Thyroid gland (tissue), 4 donors: ENCODE data around the gene ZMPSTE24. TPM values are rescaled to one million over a fixed set of nuclear protein-coding genes. Genes with fewer than 3 reads are reported as not detected.

Experiments used
- DNase-seq, 2 donors: peaks; one replicate each; pipeline ENCODE4 v3.0.0-alpha.2; 2019
- H3K27ac ChIP-seq, 3 donors: fragments of 200-600 bp; sonication (generic); 1 replicate in 2 of 3; 2 replicates in 1 of 3; pipeline ENCODE4 v1.5.1; 2016 to 2019; ENCODE audit warnings: mild to moderate bottlenecking in 1 of 3, moderate library complexity in 1 of 3
- H3K27me3 ChIP-seq: fragments of 200-600 bp; sonication (generic); one replicate; pipeline ENCODE4 v1.5.1; 2019
- H3K36me3 ChIP-seq, 2 donors: fragments of 200-600 bp; sonication (generic); one replicate each; pipeline ENCODE4 v1.5.1; 2016 to 2019
- H3K4me1 ChIP-seq, 2 donors: fragments of 200-600 bp; sonication (generic); one replicate each; pipeline ENCODE4 v1.5.1; 2017 to 2019
- H3K4me3 ChIP-seq, 3 donors: fragments of 200-600 bp; sonication (generic); replicated peaks in 1 of 3; 1 replicate in 2 of 3; 2 replicates in 1 of 3; pipeline ENCODE4 v1.5.1; 2016; ENCODE audit warnings: mild to moderate bottlenecking in 1 of 3
- H3K9me3 ChIP-seq: fragments of 200-600 bp; sonication (generic); one replicate; pipeline ENCODE4 v1.5.1; 2017
- POLR2A ChIP-seq, 2 donors: fragments of 450-650 bp; IDR thresholded peaks; one replicate each; pipeline ENCODE4 v1.6.1; 2017; ENCODE audit warnings: antibody characterized with exemption in 2 of 2, mild to moderate bottlenecking in 2 of 2, moderate library complexity in 1 of 2
- WGBS, 2 donors: methylation state at CpG; one replicate each; pipeline ENCODE4 v1.1.5; 2017; 5-methylcytosine and 5-hydroxymethylcytosine counted together
- intact Hi-C: fragments of 100-400 bp; cut with DNase I; formaldehyde crosslinking; loops from one replicate; pipeline ENCODE4 v1.15.1; 2023
- total RNA-seq, 4 donors: library from RNA; depleted of rRNA; stranded (reverse); fragments of >200 nt; gene quantifications; one replicate each; pipeline ENCODE4 v1.2.3, GENCODE V29; 2016
- TF ChIP-seq, protein P1 (sequence below), 6 experiments: fragments of 200-600 bp in 3 of 6; fragments of 450-650 bp in 3 of 6; sonication (generic) in 3 of 6; IDR thresholded peaks; one replicate each; pipeline ENCODE4 v1.5.1; 2016 to 2019; ENCODE audit warnings: antibody characterized with exemption in 6 of 6, mild to moderate bottlenecking in 2 of 6, inconsistent platforms in 1 of 6, moderate library complexity in 1 of 6

The ZMPSTE24 gene
- total RNA-seq, 4 donors from 2014 or later: 45.1 to 61.7 (median 56.7) TPM

- no peak for TF ChIP-seq POLR2A (IDR thresholded peaks at IDR 0.05)
- TF ChIP-seq, protein P1, sequence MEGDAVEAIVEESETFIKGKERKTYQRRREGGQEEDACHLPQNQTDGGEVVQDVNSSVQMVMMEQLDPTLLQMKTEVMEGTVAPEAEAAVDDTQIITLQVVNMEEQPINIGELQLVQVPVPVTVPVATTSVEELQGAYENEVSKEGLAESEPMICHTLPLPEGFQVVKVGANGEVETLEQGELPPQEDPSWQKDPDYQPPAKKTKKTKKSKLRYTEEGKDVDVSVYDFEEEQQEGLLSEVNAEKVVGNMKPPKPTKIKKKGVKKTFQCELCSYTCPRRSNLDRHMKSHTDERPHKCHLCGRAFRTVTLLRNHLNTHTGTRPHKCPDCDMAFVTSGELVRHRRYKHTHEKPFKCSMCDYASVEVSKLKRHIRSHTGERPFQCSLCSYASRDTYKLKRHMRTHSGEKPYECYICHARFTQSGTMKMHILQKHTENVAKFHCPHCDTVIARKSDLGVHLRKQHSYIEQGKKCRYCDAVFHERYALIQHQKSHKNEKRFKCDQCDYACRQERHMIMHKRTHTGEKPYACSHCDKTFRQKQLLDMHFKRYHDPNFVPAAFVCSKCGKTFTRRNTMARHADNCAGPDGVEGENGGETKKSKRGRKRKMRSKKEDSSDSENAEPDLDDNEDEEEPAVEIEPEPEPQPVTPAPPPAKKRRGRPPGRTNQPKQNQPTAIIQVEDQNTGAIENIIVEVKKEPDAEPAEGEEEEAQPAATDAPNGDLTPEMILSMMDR (IDR thresholded peaks at IDR 0.05): no peak
- peaks cover 20 to 34% of the 10 kb centered on the region in 2 donors for H3K36me3 ChIP-seq
These were observed 15.6 kb downstream of the ZMPSTE24 start for GRCh38 chr1:40273547-40274166.

GRCh38 chr1:40274331-40274730, 16.3 kb downstream of the ZMPSTE24 start:
- Histone ChIP-seq H3K27me3 (no peaks in the 10 kb centered on the region), H3K27ac (no peak overlapping the region), H3K9me3 (no peaks in the 10 kb centered on the region), H3K4me1 (no peaks in the 10 kb centered on the region), H3K36me3 (peaks cover 18 to 30% of the 10 kb centered on the region in 2 donors), H3K4me3 (no peak overlapping the region)
- WGBS, 2 donors: 95 to 96% methylated on average over 2 of the region's 2 CpGs
- no peak for DNase-seq
- intact Hi-C loops: no loop called here
- TF ChIP-seq, protein P1 (IDR thresholded peaks at IDR 0.05): no peak
- no peak for TF ChIP-seq POLR2A (IDR thresholded peaks at IDR 0.05)

More at GRCh38 chr1:40273547-40274166, 15.6 kb downstream of the ZMPSTE24 start:
- WGBS, 2 donors: 92 to 97% methylated on average over 4 of the region's 4 CpGs
- no peaks in the 10 kb centered on the region for H3K4me1 ChIP-seq
- no peaks in the 10 kb centered on the region for H3K9me3 ChIP-seq
- no peak overlapping the region for H3K27ac ChIP-seq
- H3K4me3 ChIP-seq: no peak overlapping the region
- no peak for DNase-seq
- intact Hi-C loops: no loop called here
- no peaks in the 10 kb centered on the region for H3K27me3 ChIP-seq

DNA sequence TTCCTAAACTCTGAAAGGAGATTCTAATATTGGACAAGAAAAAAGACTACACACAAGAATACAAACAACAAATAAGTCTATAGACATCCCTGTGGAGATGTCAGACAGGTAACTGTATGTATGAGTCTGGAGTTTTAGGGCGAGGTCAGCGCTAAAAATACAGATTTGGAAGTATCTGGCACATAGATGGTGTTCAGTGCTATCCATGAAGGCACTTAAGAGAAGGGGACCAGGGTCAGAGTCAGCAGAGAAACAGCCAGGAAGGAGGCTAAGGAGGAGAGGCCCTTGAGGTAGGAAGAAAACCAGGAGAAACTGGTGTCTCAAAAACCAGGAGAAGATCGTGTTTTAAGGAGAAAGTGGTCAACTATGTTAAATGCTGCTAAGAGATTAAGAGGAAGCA, 18.1 kb downstream of the ZMPSTE24 start:
- TF ChIP-seq POLR2A (IDR thresholded peaks at IDR 0.05): no peak
- TF ChIP-seq, protein P1 (IDR thresholded peaks at IDR 0.05): no peak
- no peak for DNase-seq
- WGBS, 2 donors: 95 to 98% methylated on average over 3 of the region's 3 CpGs
- Histone ChIP-seq H3K27me3 (no peaks in the 10 kb centered on the region), H3K4me3 (no peak overlapping the region), H3K4me1 (no peaks in the 10 kb centered on the region), H3K9me3 (no peaks in the 10 kb centered on the region), H3K36me3 (peaks cover 12 to 20% of the 10 kb centered on the region in 2 donors), H3K27ac (no peak overlapping the region)
- intact Hi-C loops: no loop called here

- no peak overlapping the region for H3K4me3 ChIP-seq
- no peak overlapping the region for H3K27ac ChIP-seq
- peaks cover 4 to 15% of the 10 kb centered on the region in 2 donors for H3K36me3 ChIP-seq
- DNase-seq: no peak
- no peaks in the 10 kb centered on the region for H3K4me1 ChIP-seq
- WGBS, 2 donors: 84 to 86% methylated on average over 2 of the region's 2 CpGs
- no peaks in the 10 kb centered on the region for H3K27me3 ChIP-seq
- H3K9me3 ChIP-seq: no peaks in the 10 kb centered on the region
- no peak for TF ChIP-seq POLR2A (IDR thresholded peaks at IDR 0.05)
- TF ChIP-seq, protein P1 (IDR thresholded peaks at IDR 0.05): no peak
- intact Hi-C loops: no loop called here
These were observed 23.8 kb downstream of the ZMPSTE24 start for GRCh38 chr1:40281853-40282252.

DNA sequence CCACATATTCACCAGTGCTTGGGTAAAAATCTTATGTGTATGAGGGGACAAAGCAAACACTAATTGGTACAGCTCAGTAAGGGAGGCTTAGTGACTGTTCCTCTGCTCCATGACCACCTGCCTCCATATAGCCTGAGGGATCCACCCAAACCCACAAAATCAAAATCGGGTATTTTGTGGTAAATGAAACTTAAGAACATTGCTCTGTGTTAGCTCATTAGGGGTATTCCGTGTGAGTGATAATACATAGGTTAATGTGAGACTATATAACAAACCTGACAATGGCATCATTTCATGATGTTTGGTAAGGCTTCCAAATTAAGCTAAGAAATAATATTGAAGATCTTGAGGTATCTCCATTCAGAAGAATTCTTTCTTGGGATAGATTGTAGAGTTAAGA, 33.3 kb downstream of the ZMPSTE24 start:
- Histone ChIP-seq H3K27ac (no peak overlapping the region), H3K9me3 (no peaks in the 10 kb centered on the region), H3K4me3 (no peak overlapping the region), H3K27me3 (no peaks in the 10 kb centered on the region), H3K4me1 (no peaks in the 10 kb centered on the region), H3K36me3 (peaks cover 11 to 22% of the 10 kb centered on the region in 2 donors)
- no peak for DNase-seq
- no peak for TF ChIP-seq POLR2A (IDR thresholded peaks at IDR 0.05)
- TF ChIP-seq, protein P1 (IDR thresholded peaks at IDR 0.05): no peak
- 88 to 95% methylated on average over 2 of the region's 2 CpGs for WGBS, 2 donors
- intact Hi-C loops: no loop called here
